IMR-90 (cell line): ENCODE measurements around the gene FAM53C. TPM values are rescaled to one million over a fixed set of nuclear protein-coding genes. Genes with fewer than 3 reads are reported as not detected.

Experiments used
- ATAC-seq: fragments of 200-7000 bp; cut with Tn5 transposase; 2 replicates; pipeline ENCODE4 v1.9.1; 2020; ENCODE audit warnings: low read depth, mild to moderate bottlenecking, moderate library complexity
- BruUV-seq: library from RNA; stranded (reverse); fragments of 400-500 nt; replicated peaks from 2 replicates; lab custom pipeline; 2021; lab: Mats Ljungman, UMichigan
- CTCF ChIA-PET: fragments of 300-600 bp; formaldehyde crosslinking; extraction: SDS; loops from one replicate; lab custom pipeline; 2021; ENCODE audit warnings: antibody characterized with exemption; lab: Yijun Ruan, JAX
- POLR2A ChIA-PET: fragments of 300-600 bp; sonication (Branson Sonifier 250); formaldehyde crosslinking; loops from one replicate; lab custom pipeline; 2022; ENCODE audit warnings: antibody characterized with exemption; ENCODE audit not compliant: unreplicated experiment; lab: Charles Lee
- DNase-seq: peaks from one replicate; pipeline ENCODE4 v3.0.0; 2013
- H2AFZ ChIP-seq: replicated peaks from 2 replicates; pipeline ENCODE3; 2013; ENCODE audit warnings: low read length, mild to moderate bottlenecking; ENCODE audit not compliant: poor library complexity
- H2AK5ac ChIP-seq: 2 replicates; pipeline ENCODE4 v1.6.1; 2013; ENCODE audit warnings: low read depth, low read length, inconsistent platforms
- H2AK9ac ChIP-seq: replicated peaks from 2 replicates; pipeline ENCODE3; 2013; ENCODE audit warnings: mild to moderate bottlenecking, low read depth, low read length, moderate library complexity; ENCODE audit not compliant: poor library complexity
- H2BK120ac ChIP-seq: 2 replicates; pipeline ENCODE4 v1.6.1; 2013; ENCODE audit warnings: low read depth, low read length, inconsistent platforms
- H2BK15ac ChIP-seq: 3 replicates; pipeline ENCODE4 v1.6.1; 2013; ENCODE audit warnings: low read depth, low read length, inconsistent platforms
- H2BK20ac ChIP-seq: 2 replicates; pipeline ENCODE4 v1.6.1; 2013; ENCODE audit warnings: low read depth, mild to moderate bottlenecking, inconsistent platforms, low read length, moderate library complexity
- H2BK5ac ChIP-seq: 2 replicates; pipeline ENCODE4 v1.6.1; 2013; ENCODE audit warnings: mild to moderate bottlenecking, low read depth, low read length, inconsistent platforms; ENCODE audit not compliant: poor library complexity, severe bottlenecking
- H3K14ac ChIP-seq: replicated peaks from 2 replicates; pipeline ENCODE4 v1.6.1; 2013; ENCODE audit warnings: low read depth, low read length, inconsistent platforms
- H3K18ac ChIP-seq: 2 replicates; pipeline ENCODE4 v1.6.1; 2013; ENCODE audit warnings: low read depth, low read length, control low read depth
- H3K23ac ChIP-seq: 2 replicates; pipeline ENCODE4 v1.6.1; 2013; ENCODE audit warnings: low read depth, low read length, inconsistent platforms
- H3K27ac ChIP-seq: 2 replicates; pipeline ENCODE4 v1.5.1; 2013; ENCODE audit warnings: mild to moderate bottlenecking, control low read depth, low read length; ENCODE audit not compliant: insufficient read depth
- H3K27me3 ChIP-seq: 2 replicates; pipeline ENCODE4 v1.6.1; 2013; ENCODE audit warnings: low read length; ENCODE audit not compliant: control insufficient read depth, insufficient read depth
- H3K36me3 ChIP-seq: 2 replicates; pipeline ENCODE4 v1.6.1; 2013; ENCODE audit warnings: low read length, mixed read lengths; ENCODE audit not compliant: control insufficient read depth, insufficient read depth
- H3K4ac ChIP-seq: 2 replicates; pipeline ENCODE4 v1.6.1; 2013; ENCODE audit warnings: low read depth, low read length, inconsistent platforms
- H3K4me1 ChIP-seq: 2 replicates; pipeline ENCODE4 v1.6.1; 2013; ENCODE audit warnings: low read length, mixed read lengths; ENCODE audit not compliant: control insufficient read depth, insufficient read depth
- H3K4me2 ChIP-seq: 2 replicates; pipeline ENCODE4 v1.6.1; 2013; ENCODE audit warnings: low read depth, mild to moderate bottlenecking, control low read depth, low read length, moderate library complexity
- H3K4me3 ChIP-seq: 2 replicates; pipeline ENCODE4 v1.5.1; 2013; ENCODE audit warnings: low read depth, mild to moderate bottlenecking, control low read depth, low read length, moderate library complexity; ENCODE audit not compliant: insufficient read depth
- H3K56ac ChIP-seq: 2 replicates; pipeline ENCODE4 v1.6.1; 2013; ENCODE audit warnings: low read length, inconsistent platforms; ENCODE audit not compliant: insufficient read depth; ENCODE audit errors: extremely low read depth
- H3K79me1 ChIP-seq, 2 experiments: 2 replicates each; pipeline ENCODE4 v1.6.1; 2013; ENCODE audit warnings: low read length in 2 of 2, inconsistent platforms in 1 of 2, low read depth in 1 of 2
- H3K9ac ChIP-seq: 2 replicates; pipeline ENCODE4 v1.6.1; 2013; ENCODE audit warnings: low read depth, low read length, control low read depth
- H3K9me1 ChIP-seq: 2 replicates; pipeline ENCODE4 v1.6.1; 2013; ENCODE audit warnings: low read length, inconsistent platforms; ENCODE audit not compliant: insufficient read depth
- H3K9me3 ChIP-seq: 2 replicates; pipeline ENCODE4 v1.6.1; 2013; ENCODE audit warnings: low read length; ENCODE audit not compliant: control insufficient read depth, insufficient read depth
- H4K20me1 ChIP-seq: 2 replicates; pipeline ENCODE4 v1.6.1; 2013; ENCODE audit warnings: low read length, inconsistent platforms; ENCODE audit not compliant: insufficient read depth
- H4K5ac ChIP-seq: 2 replicates; pipeline ENCODE4 v1.6.1; 2013; ENCODE audit warnings: mild to moderate bottlenecking, low read depth, low read length, control low read depth
- H4K8ac ChIP-seq, 2 experiments: 2 replicates each; pipeline ENCODE4 v1.6.1; 2013; ENCODE audit warnings: low read depth in 2 of 2, low read length in 2 of 2, control low read depth in 1 of 2, inconsistent platforms in 1 of 2
- H4K91ac ChIP-seq: 2 replicates; pipeline ENCODE4 v1.6.1; 2013; ENCODE audit warnings: low read depth, low read length, inconsistent platforms; ENCODE audit not compliant: insufficient read depth
- CHD1 ChIP-seq: IDR thresholded peaks from 2 replicates; pipeline ENCODE4 v1.6.1; 2012; ENCODE audit warnings: low read depth, low read length, improper control_type of control experiment
- MAZ ChIP-seq: IDR thresholded peaks from 2 replicates; pipeline ENCODE4 v1.6.1; 2012; ENCODE audit warnings: low read depth, mild to moderate bottlenecking, low read length, improper control_type of control experiment, moderate library complexity, borderline replicate concordance
- MXI1 ChIP-seq: IDR thresholded peaks from 2 replicates; pipeline ENCODE4 v1.6.1; 2012; ENCODE audit warnings: low read depth, mild to moderate bottlenecking, low read length, moderate library complexity, borderline replicate concordance
- NFE2L2 ChIP-seq: fragments of 150-350 bp; IDR thresholded peaks from 2 replicates; pipeline ENCODE4 v1.6.1; 2016; ENCODE audit warnings: low read depth, mild to moderate bottlenecking, low read length
- RAD21 ChIP-seq: IDR thresholded peaks from 2 replicates; pipeline ENCODE4 v1.6.1; 2012; ENCODE audit warnings: low read length, improper control_type of control experiment
- RCOR1 ChIP-seq: IDR thresholded peaks from 2 replicates; pipeline ENCODE4 v1.6.1; 2012; ENCODE audit warnings: mild to moderate bottlenecking, low read length, improper control_type of control experiment; ENCODE audit not compliant: insufficient replicate concordance
- SMC3 ChIP-seq: fragments of 150-350 bp; IDR thresholded peaks from 2 replicates; pipeline ENCODE4 v1.6.1; 2016; ENCODE audit warnings: low read depth, mild to moderate bottlenecking, antibody characterized with exemption, low read length, moderate library complexity
- WGBS, 2 experiments: methylation state at CpG; one replicate each; pipeline versions ENCODE4 v1.1.5 to v1.1.7; 2013; ENCODE audit warnings: missing lambda C conversion rate in 2 of 2; ENCODE audit not compliant: insufficient read length in 1 of 2; ENCODE audit errors: extremely low coverage in 2 of 2; 5-methylcytosine and 5-hydroxymethylcytosine counted together
- dilution Hi-C: fragments of 300-500 bp; cut with HindIII; formaldehyde crosslinking; loops from one replicate; pipeline ENCODE4 v1.14.3; 2018; ENCODE audit warnings: low sequenced_read_pairs; ENCODE audit not compliant: unreplicated experiment
- in situ Hi-C: fragments of 300-500 bp; cut with MboI; formaldehyde crosslinking; loops from 3 replicates; pipeline ENCODE4 v1.14.3; 2019; ENCODE audit warnings: low sequenced_read_pairs, inconsistent platforms, mixed read lengths
- intact Hi-C: fragments of 100-400 bp; cut with micrococcal nuclease; formaldehyde crosslinking; loops from 2 replicates; pipeline ENCODE4 v1.10.0; 2022
- polyA plus RNA-seq, 3 experiments: library from polyadenylated mRNA; depleted of rRNA; stranded (reverse); fragments of >200 nt; gene quantifications; 2 replicates each; pipeline ENCODE4 v1.2.3, GENCODE V29; 2012; ENCODE audit warnings: low replicate concordance in 1 of 3
- total RNA-seq: library from RNA; depleted of rRNA; stranded (reverse); fragments of >200 nt; gene quantifications from 2 replicates; pipeline ENCODE4 v1.2.3, GENCODE V29; 2012
- TF ChIP-seq, protein P1 (sequence below): fragments of 150-350 bp; IDR thresholded peaks from 2 replicates; pipeline ENCODE4 v1.6.1; 2017; ENCODE audit warnings: mild to moderate bottlenecking, antibody characterized with exemption, low read length, low read depth
- TF ChIP-seq, protein P2 (sequence below): fragments of 150-350 bp; IDR thresholded peaks from 2 replicates; pipeline ENCODE4 v1.6.1; 2016; ENCODE audit warnings: low read depth, mild to moderate bottlenecking, low read length, moderate library complexity, borderline replicate concordance
- TF ChIP-seq, protein P3 (sequence below): conservative IDR thresholded peaks from 2 replicates; pipeline ENCODE4 v1.5.1; 2012; ENCODE audit warnings: mild to moderate bottlenecking, low read depth, low read length, improper control_type of control experiment

Gene FAM53C
- total and polyA plus RNA-seq, 2 of the 4 experiments (the other 2 are of a cell fraction): 21.5 to 25.6 TPM

DNA sequence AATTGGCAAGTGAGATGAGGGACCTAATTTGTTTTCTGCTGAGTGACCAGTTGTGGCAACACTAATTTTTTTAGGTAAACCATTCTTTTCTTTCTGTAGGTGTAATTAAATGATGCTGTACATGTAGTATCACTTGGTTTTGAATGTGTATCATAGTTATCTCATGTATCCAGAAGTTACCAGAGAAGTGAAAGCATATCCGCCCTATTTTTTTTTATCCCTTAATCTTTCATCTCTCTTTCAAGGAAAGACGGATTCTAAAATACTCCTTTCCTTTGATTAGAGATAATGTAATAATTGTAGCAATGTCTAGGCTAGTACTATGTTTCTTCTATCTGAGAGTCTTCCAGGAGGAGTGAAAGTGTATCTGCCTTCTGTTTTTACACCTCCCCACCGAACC lies 21.6 kb downstream of the FAM53C start:
- H3K56ac ChIP-seq: no peak overlapping the region
- in situ Hi-C loops: no loop called here
- no peak for TF ChIP-seq RCOR1
- TF ChIP-seq RAD21: no peak
- no peak for TF ChIP-seq NFE2L2
- TF ChIP-seq, protein P1, sequence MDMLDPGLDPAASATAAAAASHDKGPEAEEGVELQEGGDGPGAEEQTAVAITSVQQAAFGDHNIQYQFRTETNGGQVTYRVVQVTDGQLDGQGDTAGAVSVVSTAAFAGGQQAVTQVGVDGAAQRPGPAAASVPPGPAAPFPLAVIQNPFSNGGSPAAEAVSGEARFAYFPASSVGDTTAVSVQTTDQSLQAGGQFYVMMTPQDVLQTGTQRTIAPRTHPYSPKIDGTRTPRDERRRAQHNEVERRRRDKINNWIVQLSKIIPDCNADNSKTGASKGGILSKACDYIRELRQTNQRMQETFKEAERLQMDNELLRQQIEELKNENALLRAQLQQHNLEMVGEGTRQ: no peak
- TF ChIP-seq, protein P2, sequence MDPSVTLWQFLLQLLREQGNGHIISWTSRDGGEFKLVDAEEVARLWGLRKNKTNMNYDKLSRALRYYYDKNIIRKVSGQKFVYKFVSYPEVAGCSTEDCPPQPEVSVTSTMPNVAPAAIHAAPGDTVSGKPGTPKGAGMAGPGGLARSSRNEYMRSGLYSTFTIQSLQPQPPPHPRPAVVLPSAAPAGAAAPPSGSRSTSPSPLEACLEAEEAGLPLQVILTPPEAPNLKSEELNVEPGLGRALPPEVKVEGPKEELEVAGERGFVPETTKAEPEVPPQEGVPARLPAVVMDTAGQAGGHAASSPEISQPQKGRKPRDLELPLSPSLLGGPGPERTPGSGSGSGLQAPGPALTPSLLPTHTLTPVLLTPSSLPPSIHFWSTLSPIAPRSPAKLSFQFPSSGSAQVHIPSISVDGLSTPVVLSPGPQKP: no peak
- TF ChIP-seq SMC3: no peak
- no peak for TF ChIP-seq MAZ
- TF ChIP-seq, protein P3, sequence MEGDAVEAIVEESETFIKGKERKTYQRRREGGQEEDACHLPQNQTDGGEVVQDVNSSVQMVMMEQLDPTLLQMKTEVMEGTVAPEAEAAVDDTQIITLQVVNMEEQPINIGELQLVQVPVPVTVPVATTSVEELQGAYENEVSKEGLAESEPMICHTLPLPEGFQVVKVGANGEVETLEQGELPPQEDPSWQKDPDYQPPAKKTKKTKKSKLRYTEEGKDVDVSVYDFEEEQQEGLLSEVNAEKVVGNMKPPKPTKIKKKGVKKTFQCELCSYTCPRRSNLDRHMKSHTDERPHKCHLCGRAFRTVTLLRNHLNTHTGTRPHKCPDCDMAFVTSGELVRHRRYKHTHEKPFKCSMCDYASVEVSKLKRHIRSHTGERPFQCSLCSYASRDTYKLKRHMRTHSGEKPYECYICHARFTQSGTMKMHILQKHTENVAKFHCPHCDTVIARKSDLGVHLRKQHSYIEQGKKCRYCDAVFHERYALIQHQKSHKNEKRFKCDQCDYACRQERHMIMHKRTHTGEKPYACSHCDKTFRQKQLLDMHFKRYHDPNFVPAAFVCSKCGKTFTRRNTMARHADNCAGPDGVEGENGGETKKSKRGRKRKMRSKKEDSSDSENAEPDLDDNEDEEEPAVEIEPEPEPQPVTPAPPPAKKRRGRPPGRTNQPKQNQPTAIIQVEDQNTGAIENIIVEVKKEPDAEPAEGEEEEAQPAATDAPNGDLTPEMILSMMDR: no peak
- TF ChIP-seq CHD1: no peak
- no peak for TF ChIP-seq MXI1

More for the DNA sequence above, 21.6 kb downstream of the FAM53C start:
- no TSS peak for BruUV-seq
- no peak overlapping the region for H3K27ac ChIP-seq
- no peaks in the 10 kb centered on the region for H3K9me3 ChIP-seq
- H2BK120ac ChIP-seq: no peak overlapping the region
- no peak overlapping the region for H3K14ac ChIP-seq
- no peak overlapping the region for H3K4me3 ChIP-seq
- H3K27me3 ChIP-seq: no peaks in the 10 kb centered on the region
- H2AFZ ChIP-seq: no peak overlapping the region
- no peak overlapping the region for H3K4ac ChIP-seq
- intact Hi-C loops: no loop called here
- no peak overlapping the region for H4K5ac ChIP-seq
- H4K91ac ChIP-seq: no peak overlapping the region
- ChIA-PET POLR2A (no interaction called here), CTCF (no interaction called here)
- no peak overlapping the region for H3K18ac ChIP-seq
- H3K9ac ChIP-seq: no peak overlapping the region
- H3K4me1 ChIP-seq: no peaks in the 10 kb centered on the region
- no peak overlapping the region for H2AK9ac ChIP-seq
- H2BK20ac ChIP-seq: no peak overlapping the region
- WGBS, 2 experiments: no CpG with 5 or more reads among the region's 3 CpGs
- no peak overlapping the region for H4K8ac ChIP-seq
- dilution Hi-C loops: no loop called here
- no peaks in the 10 kb centered on the region; the same call in 1 of the 2 replicates for H3K9me1 ChIP-seq
- ATAC-seq (no peak), DNase-seq (no peak)
- H2BK5ac ChIP-seq: no peak overlapping the region
- H3K36me3 ChIP-seq: no peaks in the 10 kb centered on the region
- H2AK5ac ChIP-seq: no peak overlapping the region
- no peak overlapping the region for H3K23ac ChIP-seq
- H3K79me1 ChIP-seq: peaks cover 0 to 31% of the 10 kb centered on the region in 2 experiments
- no peak overlapping the region for H2BK15ac ChIP-seq
- no peak overlapping the region for H3K4me2 ChIP-seq
- peaks cover 54% of the 10 kb centered on the region for H4K20me1 ChIP-seq
